ENCODE results near the gene KCNK17.

The KCNK17 gene

GRCh38 chr6:39357998-39358686, 43.9 kb upstream of the KCNK17 start:
- H3K36me3 ChIP-seq = no peaks in the 10 kb centered on the region
- TF ChIP-seq CTCF (IDR thresholded peaks at IDR 0.05) = no peak

GRCh38 chr6:39353698-39354315, 39.6 kb upstream of the KCNK17 start:
- Histone ChIP-seq H3K4me1 (ENCODE audit: control insufficient read depth in 1 of 2, insufficient read depth in 1 of 2, low read depth in 1 of 2, low read length in 1 of 2) (no peaks in the 10 kb centered on the region), H3K4me3 (ENCODE audit: low read depth in 1 of 2, low read length in 1 of 2) (no peak overlapping the region), H3K9me3 (no peaks in the 10 kb centered on the region), H3K27me3 (no peaks in the 10 kb centered on the region), H3K27ac (no peak overlapping the region), H3K36me3 (no peaks in the 10 kb centered on the region)
- no peak for TF ChIP-seq CTCF (IDR thresholded peaks at IDR 0.05)

More at GRCh38 chr6:39357998-39358686, 43.9 kb upstream of the KCNK17 start:
- no peak overlapping the region for H3K27ac ChIP-seq
- H3K4me3 ChIP-seq (ENCODE audit: low read depth in 1 of 2, low read length in 1 of 2) = no peak overlapping the region
- H3K9me3 ChIP-seq = no peaks in the 10 kb centered on the region
- no peaks in the 10 kb centered on the region for H3K27me3 ChIP-seq
- H3K4me1 ChIP-seq (ENCODE audit: control insufficient read depth in 1 of 2, insufficient read depth in 1 of 2, low read depth in 1 of 2, low read length in 1 of 2) = no peaks in the 10 kb centered on the region

GRCh38 chr6:39350723-39351505, 36.7 kb upstream of the KCNK17 start:
- TF ChIP-seq CTCF (IDR thresholded peaks at IDR 0.05) = no peak
- Histone ChIP-seq H3K36me3 (no peaks in the 10 kb centered on the region), H3K27ac (no peak overlapping the region), H3K9me3 (no peaks in the 10 kb centered on the region), H3K4me1 (ENCODE audit: control insufficient read depth in 1 of 2, insufficient read depth in 1 of 2, low read depth in 1 of 2, low read length in 1 of 2) (no peaks in the 10 kb centered on the region), H3K27me3 (no peaks in the 10 kb centered on the region), H3K4me3 (ENCODE audit: low read depth in 1 of 2, low read length in 1 of 2) (no peak overlapping the region)

- Histone ChIP-seq H3K9me3 (no peaks in the 10 kb centered on the region), H3K4me1 (ENCODE audit: control insufficient read depth in 1 of 2, insufficient read depth in 1 of 2, low read depth in 1 of 2, low read length in 1 of 2) (no peaks in the 10 kb centered on the region)
- no peak for TF ChIP-seq CTCF (IDR thresholded peaks at IDR 0.05)
Observed at GRCh38 chr6:39348740-39349139, 34.5 kb upstream of the KCNK17 start.

GRCh38 chr6:39347906-39348585, 33.8 kb upstream of the KCNK17 start:
- no peaks in the 10 kb centered on the region for H3K4me1 ChIP-seq (ENCODE audit: control insufficient read depth in 1 of 2, insufficient read depth in 1 of 2, low read depth in 1 of 2, low read length in 1 of 2)
- H3K27me3 ChIP-seq = peaks cover 3% of the 10 kb centered on the region
- peak; percentile 70 for TF ChIP-seq CTCF (IDR thresholded peaks at IDR 0.05)
- H3K27ac ChIP-seq = no peak overlapping the region
- H3K9me3 ChIP-seq = no peaks in the 10 kb centered on the region
- H3K36me3 ChIP-seq = no peaks in the 10 kb centered on the region
- H3K4me3 ChIP-seq (ENCODE audit: low read depth in 1 of 2, low read length in 1 of 2) = no peak overlapping the region

More at GRCh38 chr6:39348740-39349139, 34.5 kb upstream of the KCNK17 start:
- Histone ChIP-seq H3K4me3 (ENCODE audit: low read depth in 1 of 2, low read length in 1 of 2) (no peak overlapping the region), H3K36me3 (no peaks in the 10 kb centered on the region), H3K27me3 (no peaks in the 10 kb centered on the region), H3K27ac (no peak overlapping the region)
